ENCODE results near the gene UCK2.

Gene UCK2

DNA sequence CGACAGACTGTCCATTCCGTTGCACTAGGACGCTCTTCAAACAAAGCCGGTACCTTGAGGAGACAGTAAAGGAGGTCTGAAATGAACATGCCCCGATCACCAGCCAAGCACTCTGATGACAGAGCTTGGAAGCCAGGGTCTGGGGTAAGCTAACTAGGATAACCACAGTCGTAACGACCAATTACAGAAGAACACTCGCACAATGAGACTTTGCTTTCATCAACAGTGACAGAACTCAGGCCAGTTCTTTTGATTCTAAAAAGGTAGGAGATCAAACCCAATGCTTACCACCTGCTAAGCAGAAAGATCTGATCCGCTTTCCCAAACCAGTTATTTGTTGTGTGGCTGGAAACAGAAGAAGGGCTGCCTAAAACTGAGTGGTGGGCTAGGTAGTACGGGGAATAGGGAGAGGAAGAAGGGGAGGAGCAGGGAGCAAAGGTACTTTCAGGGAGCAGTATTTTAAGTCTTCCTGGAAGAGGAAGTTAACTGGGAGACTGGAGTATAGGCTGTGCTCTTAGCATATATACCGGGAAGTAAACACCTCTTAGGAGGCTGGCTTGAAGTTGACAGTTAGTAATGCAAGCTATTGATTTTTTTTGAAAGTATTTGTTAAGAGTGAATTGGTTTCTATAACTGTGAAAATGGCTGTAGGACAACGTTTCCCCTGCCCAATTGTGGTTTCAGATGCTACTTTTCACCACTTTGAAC is 38.4 kb downstream of the UCK2 start:
- H3K4me3 ChIP-seq (ENCODE audit: extremely low read depth, insufficient read depth, low read length, poor library complexity, severe bottlenecking), result no peak overlapping the region
- WGBS, 2 experiments (ENCODE audit: insufficient coverage in 2 of 2), result 86 to 94% methylated on average over 7 to 10 of the region's 12 CpGs
- peaks cover 6% of the 10 kb centered on the region for H3K4me1 ChIP-seq (ENCODE audit: control insufficient read depth, insufficient read depth, low read length, poor library complexity, severe bottlenecking)
- no peak overlapping the region for H3K27ac ChIP-seq (ENCODE audit: low read depth, low read length, severe bottlenecking)
- H3K9me3 ChIP-seq (ENCODE audit: control insufficient read depth, low read length), result no peaks in the 10 kb centered on the region
- peaks cover 11% of the 10 kb centered on the region for H3K36me3 ChIP-seq (ENCODE audit: control insufficient read depth, insufficient read depth, low read length)

DNA sequence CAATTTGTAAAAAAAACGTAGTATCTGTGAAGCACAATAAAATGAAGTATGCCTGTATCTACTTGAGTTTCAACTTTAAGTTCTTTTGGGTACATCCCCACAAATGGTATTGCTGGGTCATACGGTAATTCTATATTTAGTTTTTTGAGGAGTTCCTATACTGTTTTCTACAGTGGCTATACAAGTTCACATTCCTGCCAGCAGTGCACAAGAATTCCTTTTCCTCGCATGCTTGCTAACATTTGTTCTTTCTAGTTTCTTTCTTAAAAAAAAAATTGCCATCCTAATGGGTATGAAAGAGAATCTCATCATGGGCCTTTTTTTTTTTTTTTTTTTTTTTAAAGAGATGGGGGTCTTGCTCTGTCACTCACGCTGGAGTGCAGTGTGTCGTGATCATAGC is 41.9 kb downstream of the UCK2 start:
- Histone ChIP-seq H3K36me3 (ENCODE audit: control insufficient read depth, insufficient read depth, low read length) (peaks cover 14% of the 10 kb centered on the region), H3K4me3 (ENCODE audit: extremely low read depth, insufficient read depth, low read length, poor library complexity, severe bottlenecking) (no peak overlapping the region), H3K9me3 (ENCODE audit: control insufficient read depth, low read length) (peaks cover 7% of the 10 kb centered on the region), H3K27ac (ENCODE audit: low read depth, low read length, severe bottlenecking) (no peak overlapping the region), H3K4me1 (ENCODE audit: control insufficient read depth, insufficient read depth, low read length, poor library complexity, severe bottlenecking) (peaks cover 4% of the 10 kb centered on the region)
- WGBS, 2 experiments (ENCODE audit: insufficient coverage in 2 of 2), result 100% methylated on average over 3 of the region's 5 CpGs

DNA sequence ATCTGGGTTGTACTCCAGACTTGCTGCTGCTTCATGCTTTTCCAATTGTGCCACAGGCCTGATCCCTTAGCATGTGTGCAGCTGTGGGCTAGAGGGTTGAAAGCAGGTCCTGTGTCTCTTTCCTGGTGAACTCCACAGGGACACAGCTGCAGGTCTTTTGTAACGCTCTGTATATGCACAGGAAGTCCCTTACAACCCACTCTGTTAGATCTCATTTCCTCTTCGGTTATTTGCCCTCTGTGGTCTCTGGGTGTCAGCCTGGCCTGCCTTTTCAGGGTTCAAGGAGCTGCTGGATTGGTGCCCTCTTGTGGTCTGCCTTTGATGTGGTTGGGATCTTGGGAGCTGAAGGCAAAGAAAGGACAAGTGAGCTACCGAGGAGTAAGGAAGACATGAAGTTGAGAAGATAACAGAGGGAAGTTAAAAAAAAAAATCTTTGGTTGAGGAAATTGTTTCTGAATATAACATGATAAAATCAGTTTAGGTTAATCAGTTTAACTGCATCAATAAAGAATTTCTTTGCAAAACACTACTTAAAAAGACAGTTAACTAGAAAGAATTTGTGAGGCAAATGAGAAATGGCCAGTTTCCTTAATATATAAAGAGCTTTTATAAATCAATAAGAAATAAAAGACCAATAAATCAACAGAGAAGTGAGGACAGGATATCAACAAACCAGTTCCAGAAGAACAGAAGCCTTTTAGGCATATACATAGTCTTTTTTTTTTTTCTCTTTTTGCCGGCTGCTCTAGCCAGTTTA is 44.1 kb downstream of the UCK2 start:
- no peak overlapping the region for H3K27ac ChIP-seq (ENCODE audit: low read depth, low read length, severe bottlenecking)
- H3K4me3 ChIP-seq (ENCODE audit: extremely low read depth, insufficient read depth, low read length, poor library complexity, severe bottlenecking), result no peak overlapping the region
- WGBS, 2 experiments (ENCODE audit: insufficient coverage in 2 of 2), result 83 to 100% methylated on average over 1 to 3 of the region's 4 CpGs
- peaks cover 5% of the 10 kb centered on the region for H3K36me3 ChIP-seq (ENCODE audit: control insufficient read depth, insufficient read depth, low read length)
- H3K9me3 ChIP-seq (ENCODE audit: control insufficient read depth, low read length), result peaks cover 7% of the 10 kb centered on the region
- H3K4me1 ChIP-seq (ENCODE audit: control insufficient read depth, insufficient read depth, low read length, poor library complexity, severe bottlenecking), result peaks cover 4% of the 10 kb centered on the region

DNA sequence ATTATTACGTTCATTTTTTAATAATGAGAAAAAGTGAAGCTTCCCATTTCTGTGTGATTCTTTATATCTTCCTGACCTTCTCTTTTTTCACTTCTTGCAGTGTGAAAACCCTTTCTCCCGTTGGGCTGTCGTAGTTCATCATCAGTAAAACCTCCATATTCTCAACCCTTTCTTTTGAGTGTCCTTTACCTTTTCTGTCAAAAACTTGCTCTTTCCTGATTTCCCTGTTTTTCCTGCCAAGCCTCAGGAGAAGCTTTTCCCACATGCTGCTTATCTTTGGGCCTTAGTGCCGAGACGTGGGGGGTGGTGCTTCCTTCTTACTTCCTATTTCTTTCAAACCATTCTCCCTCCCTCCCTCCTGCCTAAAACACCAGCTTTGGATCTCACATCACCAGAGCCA is 46.1 kb downstream of the UCK2 start:
- Histone ChIP-seq H3K27ac (ENCODE audit: low read depth, low read length, severe bottlenecking) (no peak overlapping the region), H3K4me3 (ENCODE audit: extremely low read depth, insufficient read depth, low read length, poor library complexity, severe bottlenecking) (no peak overlapping the region), H3K36me3 (ENCODE audit: control insufficient read depth, insufficient read depth, low read length) (peaks cover 23% of the 10 kb centered on the region), H3K4me1 (ENCODE audit: control insufficient read depth, insufficient read depth, low read length, poor library complexity, severe bottlenecking) (peaks cover 4% of the 10 kb centered on the region), H3K9me3 (ENCODE audit: control insufficient read depth, low read length) (peaks cover 16% of the 10 kb centered on the region)
- WGBS, 2 experiments (ENCODE audit: insufficient coverage in 2 of 2), result 93 to 94% methylated on average over 4 of the region's 5 CpGs

DNA sequence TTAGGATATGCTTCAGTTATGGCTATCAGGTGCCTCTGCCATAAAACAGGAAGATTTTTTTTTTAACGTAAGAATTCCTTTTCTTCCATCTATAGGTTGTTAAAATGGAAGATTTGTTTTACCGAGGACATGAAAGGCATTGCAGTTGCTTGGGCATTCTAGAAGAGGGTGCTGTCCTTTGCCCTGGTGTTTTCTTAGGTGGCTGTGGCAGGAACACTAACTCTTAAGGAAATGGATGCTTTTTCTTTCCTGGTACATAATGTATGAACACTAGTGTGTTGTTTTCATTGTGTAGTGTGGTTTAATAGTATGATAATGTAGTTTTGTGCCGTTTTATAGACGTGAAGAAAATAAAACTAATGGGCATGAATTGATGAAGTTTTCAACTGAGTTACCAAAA is 47.2 kb downstream of the UCK2 start:
- peaks cover 26% of the 10 kb centered on the region for H3K36me3 ChIP-seq (ENCODE audit: control insufficient read depth, insufficient read depth, low read length)
- H3K27ac ChIP-seq (ENCODE audit: low read depth, low read length, severe bottlenecking), result no peak overlapping the region
- H3K9me3 ChIP-seq (ENCODE audit: control insufficient read depth, low read length), result peaks cover 16% of the 10 kb centered on the region
- 93 to 100% methylated on average over 2 to 3 of the region's 4 CpGs for WGBS, 2 experiments (ENCODE audit: insufficient coverage in 2 of 2)
- no peak overlapping the region for H3K4me3 ChIP-seq (ENCODE audit: extremely low read depth, insufficient read depth, low read length, poor library complexity, severe bottlenecking)
- no peaks in the 10 kb centered on the region for H3K4me1 ChIP-seq (ENCODE audit: control insufficient read depth, insufficient read depth, low read length, poor library complexity, severe bottlenecking)

DNA sequence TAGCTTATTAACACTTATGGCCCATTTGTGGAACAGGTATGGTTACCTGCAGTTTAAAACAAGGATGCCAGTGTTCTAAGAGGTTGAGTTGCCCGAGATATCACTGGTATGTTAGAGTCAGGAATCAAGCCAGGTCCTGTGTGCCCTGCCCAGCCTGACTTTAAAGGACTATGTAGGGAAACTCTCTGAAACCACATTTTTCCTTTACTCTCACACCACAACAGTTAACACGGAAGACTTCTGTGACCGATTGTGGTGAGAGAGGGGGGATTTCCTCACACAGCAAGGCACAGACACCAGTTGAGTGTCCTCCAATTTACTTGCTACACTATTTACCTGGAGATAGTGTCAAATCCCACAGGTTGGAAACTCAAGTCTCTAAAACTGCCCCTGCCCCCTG is 47.8 kb downstream of the UCK2 start:
- Histone ChIP-seq H3K4me1 (ENCODE audit: control insufficient read depth, insufficient read depth, low read length, poor library complexity, severe bottlenecking) (no peaks in the 10 kb centered on the region), H3K9me3 (ENCODE audit: control insufficient read depth, low read length) (peaks cover 16% of the 10 kb centered on the region), H3K36me3 (ENCODE audit: control insufficient read depth, insufficient read depth, low read length) (peaks cover 26% of the 10 kb centered on the region), H3K4me3 (ENCODE audit: extremely low read depth, insufficient read depth, low read length, poor library complexity, severe bottlenecking) (no peak overlapping the region), H3K27ac (ENCODE audit: low read depth, low read length, severe bottlenecking) (no peak overlapping the region)
- 100% methylated on average over 1 of the region's 3 CpGs for WGBS, 2 experiments (ENCODE audit: insufficient coverage in 2 of 2)

DNA sequence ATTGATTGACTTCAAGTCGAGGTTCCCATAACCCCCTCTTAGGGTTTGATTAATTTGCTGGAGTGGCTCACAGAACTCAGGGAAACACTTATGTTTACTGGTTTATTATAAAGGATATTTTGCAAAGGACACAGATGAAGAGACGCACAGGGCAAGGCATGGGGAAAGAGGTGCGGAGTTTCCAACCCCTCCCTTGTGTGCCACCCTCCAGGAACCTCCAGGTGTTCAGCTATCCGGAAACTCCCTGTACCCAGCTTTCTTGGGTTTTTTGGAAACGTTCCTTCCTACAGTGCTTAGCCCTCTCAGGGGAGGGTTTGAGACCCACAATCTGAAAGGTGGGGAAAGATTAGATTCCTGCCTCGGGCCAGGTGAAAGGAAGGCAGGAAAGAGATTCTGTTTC is 48.2 kb downstream of the UCK2 start:
- Histone ChIP-seq H3K4me3 (ENCODE audit: extremely low read depth, insufficient read depth, low read length, poor library complexity, severe bottlenecking) (no peak overlapping the region), H3K9me3 (ENCODE audit: control insufficient read depth, low read length) (peaks cover 16% of the 10 kb centered on the region), H3K36me3 (ENCODE audit: control insufficient read depth, insufficient read depth, low read length) (peaks cover 26% of the 10 kb centered on the region), H3K27ac (ENCODE audit: low read depth, low read length, severe bottlenecking) (no peak overlapping the region), H3K4me1 (ENCODE audit: control insufficient read depth, insufficient read depth, low read length, poor library complexity, severe bottlenecking) (no peaks in the 10 kb centered on the region)
- 81 to 100% methylated on average over 1 to 3 of the region's 6 CpGs for WGBS, 2 experiments (ENCODE audit: insufficient coverage in 2 of 2)

DNA sequence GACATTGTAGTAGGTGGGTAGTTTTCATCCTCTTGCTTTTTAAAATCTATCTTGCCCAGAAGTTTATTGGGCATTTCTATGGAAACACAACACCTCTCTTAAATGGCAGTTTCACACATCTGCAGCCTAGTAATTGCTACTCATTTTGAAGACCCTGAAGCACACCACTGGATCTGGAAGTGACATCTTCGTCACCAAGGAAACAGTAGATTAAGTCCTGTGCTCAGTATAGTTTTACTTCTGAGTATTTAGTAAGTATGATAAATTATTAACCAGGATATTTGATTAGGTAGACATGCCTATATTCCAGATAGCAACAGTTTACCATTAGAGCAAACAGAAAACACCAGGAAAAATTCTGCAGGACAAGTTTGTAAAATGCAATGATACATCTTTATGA is 48.7 kb downstream of the UCK2 start:
- Histone ChIP-seq H3K36me3 (ENCODE audit: control insufficient read depth, insufficient read depth, low read length) (peaks cover 25% of the 10 kb centered on the region), H3K9me3 (ENCODE audit: control insufficient read depth, low read length) (peaks cover 16% of the 10 kb centered on the region), H3K4me1 (ENCODE audit: control insufficient read depth, insufficient read depth, low read length, poor library complexity, severe bottlenecking) (no peaks in the 10 kb centered on the region), H3K27ac (ENCODE audit: low read depth, low read length, severe bottlenecking) (no peak overlapping the region), H3K4me3 (ENCODE audit: extremely low read depth, insufficient read depth, low read length, poor library complexity, severe bottlenecking) (no peak overlapping the region)
- WGBS, 2 experiments (ENCODE audit: insufficient coverage in 2 of 2), result no CpG with 5 or more reads among the region's 1 CpG

DNA sequence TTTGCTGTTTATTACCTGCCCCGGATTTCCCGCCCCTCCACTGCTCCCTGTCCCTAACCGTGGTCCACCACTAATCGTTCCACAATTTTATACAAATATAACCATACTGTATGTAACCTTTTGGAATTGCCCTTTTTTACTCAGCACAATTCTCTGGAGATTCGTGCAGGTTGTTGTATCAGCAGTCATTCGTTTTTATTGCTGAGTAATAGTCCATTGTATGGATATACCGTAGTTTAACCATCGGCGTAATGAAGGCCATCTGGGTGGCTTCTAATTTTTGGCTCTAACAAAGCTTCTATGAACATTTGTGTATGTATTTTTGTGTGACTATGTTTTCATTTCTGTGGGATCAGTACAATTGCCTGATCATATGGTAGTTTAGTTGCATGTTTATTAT is 50.0 kb downstream of the UCK2 start:
- Histone ChIP-seq H3K9me3 (ENCODE audit: control insufficient read depth, low read length) (peaks cover 13% of the 10 kb centered on the region), H3K4me1 (ENCODE audit: control insufficient read depth, insufficient read depth, low read length, poor library complexity, severe bottlenecking) (peaks cover 5% of the 10 kb centered on the region), H3K36me3 (ENCODE audit: control insufficient read depth, insufficient read depth, low read length) (peaks cover 27% of the 10 kb centered on the region), H3K27ac (ENCODE audit: low read depth, low read length, severe bottlenecking) (no peak overlapping the region), H3K4me3 (ENCODE audit: extremely low read depth, insufficient read depth, low read length, poor library complexity, severe bottlenecking) (no peak overlapping the region)
- WGBS, 2 experiments (ENCODE audit: insufficient coverage in 2 of 2), result 96 to 98% methylated on average over 7 to 9 of the region's 9 CpGs

DNA sequence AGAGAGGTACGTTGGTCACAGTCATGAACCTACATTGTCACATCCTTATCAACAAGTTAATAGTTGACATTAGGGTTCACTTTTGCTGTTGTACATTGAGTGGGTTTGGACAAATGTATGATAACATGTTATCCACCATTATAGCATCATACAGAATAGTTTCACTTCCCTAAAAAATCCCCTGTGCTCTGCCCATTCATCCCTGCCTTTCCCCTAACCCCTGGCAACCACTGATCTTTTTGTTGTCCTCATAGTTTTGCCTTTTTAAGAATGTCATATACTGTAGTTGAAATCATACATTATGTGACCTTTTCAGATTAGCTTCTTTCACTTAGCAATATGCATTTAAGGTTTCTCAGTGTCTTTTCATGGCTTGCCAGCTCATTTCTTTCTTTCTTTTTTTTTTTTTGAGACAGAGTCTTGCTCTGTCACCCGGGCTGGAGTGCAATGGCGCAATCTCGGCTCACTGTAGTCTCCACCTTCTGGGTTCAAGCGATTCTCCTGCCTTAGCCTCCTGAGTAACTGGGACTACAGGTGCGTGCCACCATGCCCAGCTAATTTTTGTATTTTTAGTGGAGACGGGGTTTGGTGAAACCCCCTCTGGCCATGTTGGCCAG is 50.6 kb downstream of the UCK2 start:
- Histone ChIP-seq H3K9me3 (ENCODE audit: control insufficient read depth, low read length) (peaks cover 10% of the 10 kb centered on the region), H3K27ac (ENCODE audit: low read depth, low read length, severe bottlenecking) (no peak overlapping the region), H3K4me3 (ENCODE audit: extremely low read depth, insufficient read depth, low read length, poor library complexity, severe bottlenecking) (no peak overlapping the region), H3K4me1 (ENCODE audit: control insufficient read depth, insufficient read depth, low read length, poor library complexity, severe bottlenecking) (peaks cover 7% of the 10 kb centered on the region), H3K36me3 (ENCODE audit: control insufficient read depth, insufficient read depth, low read length) (peaks cover 28% of the 10 kb centered on the region)
- 97 to 98% methylated on average over 5 to 6 of the region's 7 CpGs for WGBS, 2 experiments (ENCODE audit: insufficient coverage in 2 of 2)

DNA sequence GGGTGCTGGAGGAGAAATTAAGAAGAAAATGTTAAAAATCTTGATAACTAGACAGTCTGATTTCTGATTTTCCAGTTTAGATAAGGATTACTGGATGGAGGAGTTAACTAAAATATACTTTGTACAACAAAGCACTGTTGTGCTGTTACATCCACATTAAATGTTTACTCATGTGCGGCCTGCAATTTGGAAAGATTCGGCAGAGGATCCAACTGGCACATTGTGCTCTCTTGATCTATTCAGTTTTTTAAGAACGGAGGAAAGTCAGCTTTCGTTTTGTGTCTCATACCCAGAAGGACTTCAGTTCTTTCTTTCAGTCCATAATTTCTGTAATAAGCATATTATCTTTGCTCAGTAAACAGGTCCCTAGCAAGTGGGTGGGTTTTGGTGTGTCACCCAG is 52.5 kb downstream of the UCK2 start:
- peaks cover 26% of the 10 kb centered on the region for H3K4me1 ChIP-seq (ENCODE audit: control insufficient read depth, insufficient read depth, low read length, poor library complexity, severe bottlenecking)
- peaks cover 10% of the 10 kb centered on the region for H3K9me3 ChIP-seq (ENCODE audit: control insufficient read depth, low read length)
- WGBS, 2 experiments (ENCODE audit: insufficient coverage in 2 of 2), result 92 to 100% methylated on average over 3 of the region's 4 CpGs
- H3K36me3 ChIP-seq (ENCODE audit: control insufficient read depth, insufficient read depth, low read length), result peaks cover 28% of the 10 kb centered on the region
- no peak overlapping the region for H3K4me3 ChIP-seq (ENCODE audit: extremely low read depth, insufficient read depth, low read length, poor library complexity, severe bottlenecking)
- no peak overlapping the region for H3K27ac ChIP-seq (ENCODE audit: low read depth, low read length, severe bottlenecking)

Data from mesodermal cell (in vitro differentiated cells).